ENCODE results near the gene GSK3B.
"Not testable (repeated sequence)": the region's sequence is repeated elsewhere in the genome, so short reads cannot be mapped to it uniquely, and the experiment has no call there.

The GSK3B gene

GRCh38 chr3:120053647-120054046 lies 40.6 kb downstream of the GSK3B start:
- DNase-seq (ENCODE audit: low spot score): not testable (repeated sequence)

- no peak for DNase-seq (ENCODE audit: low spot score)
Measured at GRCh38 chr3:120052677-120053076, 41.6 kb downstream of the GSK3B start.

- no peak for DNase-seq (ENCODE audit: low spot score)
Measured at GRCh38 chr3:120052225-120052624, 42.0 kb downstream of the GSK3B start.

GRCh38 chr3:120051570-120051969 lies 42.7 kb downstream of the GSK3B start:
- DNase-seq (ENCODE audit: low spot score): not testable (repeated sequence)

- no peak for DNase-seq (ENCODE audit: low spot score)
Measured at GRCh38 chr3:120049881-120050539, 44.2 kb downstream of the GSK3B start.

- no peak for DNase-seq (ENCODE audit: low spot score)
Measured at GRCh38 chr3:120049072-120049471, 45.2 kb downstream of the GSK3B start.

GRCh38 chr3:120048355-120049041 lies 45.7 kb downstream of the GSK3B start:
- DNase-seq (ENCODE audit: low spot score): no peak

- no peak for DNase-seq (ENCODE audit: low spot score)
Measured at GRCh38 chr3:120047686-120048085, 46.6 kb downstream of the GSK3B start.

GRCh38 chr3:120040813-120041377 lies 53.4 kb downstream of the GSK3B start:
- DNase-seq (ENCODE audit: low spot score): no peak

GRCh38 chr3:120039642-120040610 lies 54.3 kb downstream of the GSK3B start:
- no peak for DNase-seq (ENCODE audit: low spot score)

GRCh38 chr3:120033596-120033995 lies 60.7 kb downstream of the GSK3B start:
- no peak for DNase-seq (ENCODE audit: low spot score)

- DNase-seq (ENCODE audit: low spot score): no peak
Measured at GRCh38 chr3:120031561-120031960, 62.7 kb downstream of the GSK3B start.

- DNase-seq (ENCODE audit: low spot score): no peak
Measured at GRCh38 chr3:120029749-120030148, 64.5 kb downstream of the GSK3B start.

- DNase-seq (ENCODE audit: low spot score): no peak
Measured at GRCh38 chr3:120028271-120029047, 65.8 kb downstream of the GSK3B start.

- DNase-seq (ENCODE audit: low spot score): no peak
Measured at GRCh38 chr3:120027226-120027625, 67.0 kb downstream of the GSK3B start.

GRCh38 chr3:120025520-120025919 lies 68.7 kb downstream of the GSK3B start:
- no peak for DNase-seq (ENCODE audit: low spot score)

- DNase-seq (ENCODE audit: low spot score): no peak
Measured at GRCh38 chr3:120024103-120024502, 70.1 kb downstream of the GSK3B start.

- no peak for DNase-seq (ENCODE audit: low spot score)
Measured at GRCh38 chr3:120022729-120023128, 71.5 kb downstream of the GSK3B start.

GRCh38 chr3:120021523-120021922 lies 72.7 kb downstream of the GSK3B start:
- DNase-seq (ENCODE audit: low spot score): no peak

GRCh38 chr3:120018299-120018698 lies 75.9 kb downstream of the GSK3B start:
- DNase-seq (ENCODE audit: low spot score): no peak

- no peak for DNase-seq (ENCODE audit: low spot score)
Measured at GRCh38 chr3:120017692-120018091, 76.6 kb downstream of the GSK3B start.
